Subcutaneous abdominal adipose tissue (tissue), 5 donors: Measurements from ENCODE around the gene HMGCL.
A peak's percentile ranks its signal among the peaks of the same experiment; 100 is the strongest.
"Not testable (repeated sequence)": the region's sequence is repeated elsewhere in the genome, so short reads cannot be mapped to it uniquely, and the experiment has no call there.

Experiments
- H3K27ac ChIP-seq: one replicate; pipeline ENCODE4 v1.7.0; 2013; ENCODE audit warnings: low read depth, mild to moderate bottlenecking, inconsistent platforms, low read length, moderate library complexity
- H3K27me3 ChIP-seq, 5 donors: one replicate each; pipeline ENCODE4 v1.7.0; 2013; ENCODE audit warnings: low read length in 5 of 5, inconsistent platforms in 1 of 5; ENCODE audit not compliant: control insufficient read depth in 5 of 5, insufficient read depth in 4 of 5
- H3K36me3 ChIP-seq, 5 donors: one replicate each; pipeline ENCODE4 v1.7.0; 2013; ENCODE audit warnings: low read length in 5 of 5; ENCODE audit not compliant: control insufficient read depth in 5 of 5, insufficient read depth in 5 of 5
- H3K4me1 ChIP-seq, 5 donors: one replicate each; pipeline ENCODE4 v1.7.0; 2013; ENCODE audit warnings: low read length in 5 of 5, mild to moderate bottlenecking in 3 of 5, moderate library complexity in 1 of 5; ENCODE audit not compliant: control insufficient read depth in 5 of 5, insufficient read depth in 5 of 5
- H3K4me3 ChIP-seq, 5 donors: one replicate each; pipeline ENCODE4 v1.7.0; 2013; ENCODE audit warnings: low read length in 5 of 5, low read depth in 1 of 5
- H3K9ac ChIP-seq, 5 donors: one replicate each; pipeline ENCODE4 v1.7.0; 2013; ENCODE audit warnings: low read length in 5 of 5, mild to moderate bottlenecking in 4 of 5, moderate library complexity in 3 of 5
- H3K9me3 ChIP-seq, 5 donors: one replicate each; pipeline ENCODE4 v1.7.0; 2013; ENCODE audit warnings: low read length in 5 of 5; ENCODE audit not compliant: control insufficient read depth in 5 of 5
- donor health status: healthy.
- donor health status: healthy.
- donor health status: healthy.
- donor health status: healthy.
- donor health status: healthy.

HMGCL gene

DNA sequence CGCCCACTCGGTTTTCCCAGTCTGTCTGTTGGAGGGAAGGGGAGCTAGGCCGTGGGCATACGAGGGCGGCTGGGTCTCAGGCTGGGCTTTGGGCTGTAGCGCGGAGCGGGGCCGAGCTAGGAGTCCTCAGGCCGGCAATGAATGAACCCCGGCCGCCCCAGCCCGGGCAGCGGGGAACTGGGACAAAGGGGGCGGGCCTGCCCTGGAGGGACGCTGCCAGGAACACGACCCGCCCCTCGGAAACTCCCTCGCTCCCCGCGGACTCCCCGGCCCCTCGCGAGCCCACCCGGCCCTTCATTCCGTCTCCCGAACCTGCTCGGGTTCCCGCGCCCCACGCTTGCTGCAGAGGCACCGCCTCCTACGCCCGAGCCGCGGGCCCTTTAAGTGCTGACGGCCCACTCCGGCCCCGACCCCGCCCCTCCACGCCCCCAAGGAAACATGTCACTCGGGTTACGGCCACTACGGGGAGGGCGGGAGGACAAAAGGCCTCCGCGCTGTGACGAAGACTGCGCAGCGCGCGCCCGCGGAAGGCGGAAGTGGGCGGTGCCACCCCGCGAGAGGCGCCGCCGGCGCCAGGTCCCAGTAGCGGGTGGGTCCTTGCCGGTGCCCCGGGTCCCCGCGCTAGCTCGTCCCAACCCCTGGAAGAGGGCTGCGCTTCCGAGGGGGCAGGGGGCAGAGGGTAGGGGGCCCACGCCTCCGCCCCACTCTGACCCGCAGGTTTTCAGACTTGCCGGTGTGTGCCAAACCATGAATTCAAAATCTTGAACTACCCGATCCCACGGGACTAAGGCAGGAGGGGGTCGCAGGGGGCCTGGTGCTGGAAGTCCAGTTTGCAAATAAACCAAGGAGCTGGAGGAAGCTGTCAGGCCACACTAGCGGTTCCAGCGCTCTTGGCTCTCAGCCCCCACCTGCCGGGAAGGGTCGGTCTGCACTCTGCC is 24.6 kb downstream of the HMGCL start, which contains the start of gene GALE:
GALE (minus strand) TSS at position 355 of the 938 bp plus-strand sequence. CDS start 1,747 bp downstream, outside the sequence.
- H3K36me3 ChIP-seq, result peaks cover 0 to 38% (median 28%) of the 10 kb centered on the region in 5 donors
- no peaks in the 10 kb centered on the region for H3K27me3 ChIP-seq
- peaks cover 0 to 36% (median 23%) of the 10 kb centered on the region in 5 donors for H3K4me1 ChIP-seq
- peak within 1 kb of the TSS; percentile 79 to 87 (median 82) for H3K4me3 ChIP-seq
- peak within 1 kb of the TSS; percentile 95 for H3K27ac ChIP-seq
- peak within 1 kb of the TSS; percentile 5 to 93 (median 85) for H3K9ac ChIP-seq
- H3K9me3 ChIP-seq, result no peaks in the 10 kb centered on the region

DNA sequence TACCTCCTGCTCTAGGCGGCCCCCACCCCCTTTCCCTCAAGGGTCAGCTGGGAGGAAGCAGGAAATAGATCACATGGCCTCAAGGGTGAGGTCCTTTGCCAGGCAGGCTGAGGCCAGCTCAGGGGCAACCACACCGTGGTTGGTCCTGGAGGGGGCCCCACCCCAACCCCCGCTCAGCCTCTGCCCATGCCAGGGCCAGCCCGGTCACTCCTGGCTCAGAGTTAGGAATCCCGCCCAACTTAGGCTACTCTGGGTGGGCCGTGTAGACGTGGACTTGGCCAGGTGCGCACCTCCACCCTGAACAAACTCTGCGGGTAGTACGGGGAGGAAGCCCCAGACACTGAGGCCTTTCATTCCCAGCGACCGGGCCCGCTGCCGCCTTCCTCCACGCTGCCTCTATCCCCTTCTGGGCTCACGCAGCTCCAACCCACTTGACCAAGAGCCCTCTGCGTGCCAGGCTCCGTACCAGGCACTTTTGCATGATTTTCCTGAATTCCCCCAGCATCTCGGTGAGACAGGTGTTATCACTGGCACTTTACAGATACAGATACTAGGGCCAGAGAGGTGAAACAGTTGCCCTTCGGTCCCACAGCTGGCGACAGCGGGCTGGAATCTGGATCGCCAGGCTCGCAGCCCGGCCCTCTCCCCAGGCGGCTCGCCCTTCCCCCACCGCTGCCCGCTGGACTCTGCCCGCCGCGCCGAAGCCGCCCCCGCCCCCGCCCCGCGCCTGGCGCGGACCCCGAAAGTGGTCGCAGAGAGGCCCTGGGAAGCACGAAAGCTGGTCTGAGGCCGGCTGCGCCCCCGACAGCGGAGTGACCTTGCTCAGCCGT is 25.4 kb downstream of the HMGCL start:
- Histone ChIP-seq H3K36me3 (peaks cover 0 to 43% (median 27%) of the 10 kb centered on the region in 5 donors), H3K27ac (peak overlapping the region; percentile 95), H3K4me1 (peaks cover 0 to 36% (median 23%) of the 10 kb centered on the region in 5 donors), H3K9ac (peak overlapping the region; percentile 5 to 93 (median 85)), H3K4me3 (peak overlapping the region; percentile 67 to 87 (median 79)), H3K27me3 (no peaks in the 10 kb centered on the region), H3K9me3 (no peaks in the 10 kb centered on the region)

DNA sequence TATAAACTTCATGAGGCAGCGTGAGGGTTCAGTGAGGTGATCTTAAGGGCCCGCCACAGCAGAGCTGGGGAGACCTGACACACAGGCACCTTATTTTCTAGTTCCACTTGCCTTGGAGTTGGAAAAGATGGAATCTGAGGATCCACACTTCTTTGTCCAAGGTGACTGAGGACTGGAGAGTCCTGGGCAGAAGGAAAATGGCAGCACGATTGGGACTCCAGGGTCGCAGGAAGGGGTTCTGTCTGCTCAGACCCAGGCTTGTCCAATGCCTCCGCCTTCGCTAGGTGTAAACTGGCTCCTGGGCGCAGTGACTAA is 26.0 kb downstream of the HMGCL start:
- peak overlapping the region in 4 of 5 donors; percentile 73 to 87 (median 80) for H3K4me3 ChIP-seq
- H3K9me3 ChIP-seq, result no peaks in the 10 kb centered on the region
- peak overlapping the region; percentile 95 for H3K27ac ChIP-seq
- no peaks in the 10 kb centered on the region for H3K27me3 ChIP-seq
- peaks cover 0 to 46% (median 30%) of the 10 kb centered on the region in 5 donors for H3K36me3 ChIP-seq
- peaks cover 0 to 32% (median 23%) of the 10 kb centered on the region in 5 donors for H3K4me1 ChIP-seq
- peak overlapping the region in 3 of 5 donors; percentile 80 to 90 (median 85) for H3K9ac ChIP-seq

DNA sequence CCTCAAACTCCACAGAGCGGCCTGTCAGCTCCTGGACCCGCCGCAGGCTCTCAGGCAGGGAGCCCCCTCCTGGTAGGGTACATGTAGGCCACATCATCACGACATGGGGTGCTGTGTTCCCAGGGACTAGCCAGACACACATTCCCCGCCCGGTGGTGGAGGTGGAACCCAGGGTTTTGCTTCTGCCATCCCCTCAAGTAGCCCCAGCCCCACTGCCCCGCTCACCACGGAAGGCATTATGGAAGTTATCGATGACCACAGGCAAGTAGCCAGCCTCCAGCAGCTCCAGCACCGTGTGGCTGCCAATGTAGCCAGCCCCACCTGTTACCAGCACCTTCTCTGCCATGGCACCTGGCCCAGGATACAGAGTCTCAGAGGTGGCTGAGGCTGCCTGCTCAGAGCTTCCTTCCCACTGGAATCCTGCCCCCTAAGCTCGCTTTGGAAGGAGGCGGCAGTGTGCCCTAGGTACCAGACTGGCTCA is 26.5 kb downstream of the HMGCL start:
- no peak overlapping the region for H3K9ac ChIP-seq
- H3K4me3 ChIP-seq, result peak overlapping the region in 2 of 5 donors; percentile 73 to 79
- peaks cover 0 to 45% (median 29%) of the 10 kb centered on the region in 5 donors for H3K36me3 ChIP-seq
- H3K27ac ChIP-seq, result peak overlapping the region; percentile 95
- H3K27me3 ChIP-seq, result no peaks in the 10 kb centered on the region
- no peaks in the 10 kb centered on the region for H3K9me3 ChIP-seq
- peaks cover 0 to 30% (median 23%) of the 10 kb centered on the region in 5 donors for H3K4me1 ChIP-seq

DNA sequence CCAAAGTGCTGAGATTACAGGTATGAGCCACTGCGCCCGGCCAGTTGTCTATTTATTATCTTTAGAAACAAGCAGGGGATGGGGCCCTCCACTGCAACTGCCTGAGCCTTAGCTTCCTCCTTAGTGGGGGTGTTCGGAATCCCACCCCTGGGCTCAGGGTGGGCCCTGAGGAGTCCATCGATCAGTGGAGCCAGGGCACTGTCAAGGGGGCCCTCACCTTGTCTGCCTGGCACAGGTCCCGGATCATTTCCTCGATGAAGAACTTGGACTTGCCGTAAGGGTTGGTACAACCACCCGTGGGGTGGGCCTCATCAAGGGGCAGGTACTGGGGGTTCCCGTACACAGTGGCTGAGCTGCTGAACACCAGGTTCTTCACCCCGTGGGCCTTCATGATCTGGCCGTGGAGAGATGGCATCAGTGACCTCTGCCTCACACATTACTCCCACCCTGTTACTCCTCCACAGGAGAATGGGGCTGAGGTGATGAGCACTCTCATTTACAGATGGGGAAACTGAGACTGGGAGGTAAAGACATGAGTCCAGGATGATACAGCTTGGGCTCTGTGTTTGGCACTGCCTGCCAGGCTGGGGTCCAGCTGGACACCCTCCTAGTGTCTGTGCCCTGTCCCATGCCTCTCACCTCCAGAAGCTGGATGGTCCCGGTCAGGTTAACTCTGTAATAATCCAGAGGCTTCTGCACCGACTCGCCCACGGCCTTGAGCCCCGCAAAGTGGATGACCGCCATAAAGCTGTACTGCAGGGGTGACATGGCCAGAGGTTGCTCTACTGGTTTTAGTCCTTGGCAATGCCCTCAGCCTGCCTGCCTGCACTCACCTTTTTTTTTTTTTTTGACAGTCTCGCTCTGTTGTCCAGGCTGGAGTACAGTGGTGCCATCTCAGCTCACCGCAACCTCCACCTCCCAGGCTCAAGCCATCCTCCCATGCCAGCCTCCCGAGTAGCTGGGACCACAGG is 27.5 kb downstream of the HMGCL start:
- peaks cover 0 to 53% (median 37%) of the 10 kb centered on the region in 5 donors for H3K36me3 ChIP-seq
- peaks cover 0 to 34% (median 23%) of the 10 kb centered on the region in 5 donors for H3K4me1 ChIP-seq
- H3K27ac ChIP-seq, result no peak overlapping the region
- no peaks in the 10 kb centered on the region for H3K9me3 ChIP-seq
- H3K9ac ChIP-seq, result peak overlapping the region in 1 of 5 donors; percentile 26
- H3K27me3 ChIP-seq, result no peaks in the 10 kb centered on the region
- H3K4me3 ChIP-seq, result no peak overlapping the region

DNA sequence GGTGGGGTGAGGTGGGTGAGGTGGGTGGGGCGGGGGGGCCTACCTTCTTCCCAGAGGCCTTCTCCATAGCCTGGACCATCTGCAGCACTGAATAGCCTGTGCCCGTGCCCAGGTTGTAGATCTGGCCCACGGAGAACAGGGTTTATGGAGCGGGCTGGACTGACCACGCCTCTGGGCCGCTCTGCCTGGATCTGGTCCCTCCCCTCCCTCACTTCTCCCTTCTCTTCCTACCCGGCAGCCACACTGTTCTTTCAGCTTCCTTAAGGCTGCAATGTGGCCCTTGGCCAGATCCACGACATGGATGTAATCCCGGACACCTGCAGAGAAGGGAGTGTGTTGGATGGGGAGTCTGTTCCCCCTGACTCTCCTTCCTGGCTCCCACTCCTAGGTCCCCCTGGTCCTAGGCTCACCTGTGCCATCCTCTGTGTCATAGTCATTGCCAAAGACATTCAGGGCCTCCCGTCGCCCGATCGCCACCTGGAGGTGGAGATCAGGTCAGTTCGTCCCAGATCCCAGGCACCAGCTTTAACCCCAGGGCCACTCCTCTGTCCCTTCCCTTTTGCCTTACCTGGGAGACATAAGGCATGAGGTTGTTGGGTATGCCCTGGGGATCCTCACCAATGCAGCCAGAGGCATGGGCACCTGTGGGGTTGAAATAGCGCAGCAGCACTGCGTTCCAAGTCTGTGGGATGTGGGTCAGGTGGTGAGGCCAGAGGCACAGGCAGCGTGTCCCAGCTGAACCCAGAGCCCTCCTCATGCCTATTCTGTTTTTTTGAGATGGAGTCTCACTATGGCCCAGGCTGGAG is 28.6 kb downstream of the HMGCL start:
- Histone ChIP-seq H3K9ac (no peak overlapping the region), H3K27ac (no peak overlapping the region)

DNA sequence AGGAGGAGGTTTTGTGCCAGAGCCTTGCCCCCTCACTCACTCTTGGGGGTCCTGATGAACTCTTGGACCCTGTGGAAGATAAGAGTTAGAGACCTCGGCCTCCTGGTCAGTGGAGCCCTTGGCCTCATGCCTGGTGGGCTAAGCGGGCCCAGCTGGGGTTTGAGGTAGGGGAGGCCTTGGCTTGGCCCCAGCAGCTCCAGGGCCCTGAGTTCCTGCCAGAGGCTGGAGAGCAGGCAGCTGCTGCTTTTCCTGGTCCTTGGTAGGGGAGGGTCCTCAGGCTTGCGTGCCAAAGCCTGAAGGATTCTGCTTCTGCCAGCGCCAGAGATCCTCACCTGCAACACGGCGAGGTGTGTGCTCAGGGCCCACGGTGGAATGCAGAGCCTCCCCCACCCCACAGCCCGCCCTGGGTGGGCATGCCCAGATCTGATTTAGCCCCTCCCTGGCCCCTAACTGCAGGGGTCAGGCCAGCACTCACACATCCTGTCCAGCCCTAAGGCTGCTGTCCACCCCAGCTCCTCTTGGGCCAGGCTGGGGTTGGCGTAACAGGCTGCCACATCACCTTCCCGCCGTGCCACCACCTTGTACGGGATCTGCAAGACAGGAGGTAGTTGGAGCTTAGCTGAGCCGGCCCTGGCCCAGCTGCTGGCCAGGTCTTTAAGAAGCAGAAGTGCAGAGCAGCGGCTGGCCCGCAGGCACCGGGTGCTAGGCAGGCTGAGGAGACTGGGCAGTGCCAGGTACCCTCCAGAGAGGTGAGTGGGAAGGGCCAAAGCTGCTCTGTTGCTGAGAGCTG is 29.4 kb downstream of the HMGCL start:
- H3K9me3 ChIP-seq, result no peaks in the 10 kb centered on the region
- peaks cover 0 to 56% (median 37%) of the 10 kb centered on the region in 5 donors for H3K36me3 ChIP-seq
- H3K27me3 ChIP-seq, result no peaks in the 10 kb centered on the region
- H3K4me1 ChIP-seq, result peaks cover 4 to 37% (median 30%) of the 10 kb centered on the region in 5 donors
- no peak overlapping the region for H3K9ac ChIP-seq
- no peak overlapping the region for H3K27ac ChIP-seq
- no peak overlapping the region for H3K4me3 ChIP-seq

More for the DNA sequence above, 28.6 kb downstream of the HMGCL start:
- H3K4me3 ChIP-seq, result no peak overlapping the region
- H3K27me3 ChIP-seq, result no peaks in the 10 kb centered on the region
- H3K4me1 ChIP-seq, result peaks cover 4 to 40% (median 33%) of the 10 kb centered on the region in 5 donors
- H3K9me3 ChIP-seq, result no peaks in the 10 kb centered on the region
- H3K36me3 ChIP-seq, result peaks cover 0 to 56% (median 37%) of the 10 kb centered on the region in 5 donors

DNA sequence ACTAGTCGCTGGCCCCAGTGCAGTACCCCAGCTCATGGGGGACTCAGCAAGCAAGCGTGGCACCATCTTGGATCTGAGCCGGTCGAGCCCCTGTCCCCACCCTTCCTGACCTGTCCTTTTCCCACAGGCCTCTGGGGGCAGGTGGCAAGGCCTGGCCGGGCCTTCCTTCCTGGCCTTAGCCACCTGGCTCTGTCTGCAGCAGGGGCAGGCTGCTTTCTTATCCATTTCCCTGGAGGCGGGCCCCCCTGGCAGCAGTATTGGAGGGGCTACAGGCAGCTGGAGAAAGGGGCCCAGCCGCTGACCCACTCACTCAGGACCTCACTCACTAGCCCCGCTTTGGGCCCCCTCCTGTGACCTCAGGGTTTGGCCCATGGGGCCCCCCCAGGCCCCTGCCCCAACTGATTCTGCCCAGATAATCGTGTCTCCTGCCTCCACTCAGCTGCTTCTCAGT is 30.5 kb downstream of the HMGCL start:
- not testable (repeated sequence) for H3K27me3 ChIP-seq
- H3K36me3 ChIP-seq, result peaks cover 0 to 56% (median 37%) of the 10 kb centered on the region in 5 donors

More for the DNA sequence above, 30.5 kb downstream of the HMGCL start:
- not testable (repeated sequence) for H3K27ac ChIP-seq, H3K4me3 ChIP-seq, H3K9me3 ChIP-seq, H3K9ac ChIP-seq
- peaks cover 9 to 39% (median 35%) of the 10 kb centered on the region in 5 donors for H3K4me1 ChIP-seq
